Measurements from ENCODE around the gene KCND2.

DNA sequence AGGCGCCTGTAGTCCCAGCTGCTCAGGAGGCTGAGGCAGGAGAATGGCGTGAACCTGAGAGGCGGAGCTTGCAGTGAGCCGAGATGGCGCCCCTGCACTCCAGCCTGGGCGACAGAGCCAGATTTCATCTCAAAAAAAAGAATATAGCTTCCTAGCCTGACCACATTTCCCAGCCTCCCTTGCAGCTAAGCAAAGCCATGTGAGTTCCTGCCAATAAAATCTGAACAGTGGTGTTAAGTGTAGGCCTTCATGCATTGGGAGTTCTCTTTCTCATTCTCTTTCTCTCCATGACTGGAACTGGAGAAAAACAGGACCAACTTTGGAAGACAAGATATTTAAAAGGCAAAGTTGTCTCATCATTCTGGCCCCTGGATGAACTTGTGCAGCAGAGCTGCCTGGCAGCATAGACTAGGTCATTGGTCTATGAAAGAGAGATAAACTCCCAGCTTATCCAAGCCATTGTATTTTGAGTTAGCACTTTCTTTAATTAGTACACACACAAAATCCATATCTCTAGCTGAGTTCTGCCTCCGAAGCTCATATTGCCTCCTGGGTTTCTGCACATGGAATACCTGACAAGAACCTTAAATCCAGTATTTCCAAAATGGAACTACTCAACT is 524.2 kb downstream of the KCND2 start:
- TF ChIP-seq, protein P1, sequence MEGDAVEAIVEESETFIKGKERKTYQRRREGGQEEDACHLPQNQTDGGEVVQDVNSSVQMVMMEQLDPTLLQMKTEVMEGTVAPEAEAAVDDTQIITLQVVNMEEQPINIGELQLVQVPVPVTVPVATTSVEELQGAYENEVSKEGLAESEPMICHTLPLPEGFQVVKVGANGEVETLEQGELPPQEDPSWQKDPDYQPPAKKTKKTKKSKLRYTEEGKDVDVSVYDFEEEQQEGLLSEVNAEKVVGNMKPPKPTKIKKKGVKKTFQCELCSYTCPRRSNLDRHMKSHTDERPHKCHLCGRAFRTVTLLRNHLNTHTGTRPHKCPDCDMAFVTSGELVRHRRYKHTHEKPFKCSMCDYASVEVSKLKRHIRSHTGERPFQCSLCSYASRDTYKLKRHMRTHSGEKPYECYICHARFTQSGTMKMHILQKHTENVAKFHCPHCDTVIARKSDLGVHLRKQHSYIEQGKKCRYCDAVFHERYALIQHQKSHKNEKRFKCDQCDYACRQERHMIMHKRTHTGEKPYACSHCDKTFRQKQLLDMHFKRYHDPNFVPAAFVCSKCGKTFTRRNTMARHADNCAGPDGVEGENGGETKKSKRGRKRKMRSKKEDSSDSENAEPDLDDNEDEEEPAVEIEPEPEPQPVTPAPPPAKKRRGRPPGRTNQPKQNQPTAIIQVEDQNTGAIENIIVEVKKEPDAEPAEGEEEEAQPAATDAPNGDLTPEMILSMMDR (IDR thresholded peaks at IDR 0.05) = no peak
- TF ChIP-seq EP300 (IDR thresholded peaks at IDR 0.05) = no peak

All from tibial nerve (tissue), 4 donors.